Testis (tissue), 3 donors: Measurements from ENCODE around the gene ZNF493. TPM values are rescaled to one million over a fixed set of nuclear protein-coding genes. Genes with fewer than 3 reads are reported as not detected.

Experiments used
- DNase-seq: peaks from one replicate; pipeline ENCODE4 v3.0.0-alpha.2; 2019
- H3K27ac ChIP-seq, 2 donors: fragments of 200-600 bp; sonication (generic); one replicate each; pipeline ENCODE4 v1.5.1; 2019
- H3K27me3 ChIP-seq: fragments of 200-600 bp; sonication (generic); one replicate; pipeline ENCODE4 v1.5.1; 2019
- H3K36me3 ChIP-seq: fragments of 200-600 bp; sonication (generic); one replicate; pipeline ENCODE4 v1.5.1; 2017; ENCODE audit warnings: low read depth; ENCODE audit errors: missing control alignments
- H3K4me1 ChIP-seq: fragments of 200-600 bp; sonication (generic); one replicate; pipeline ENCODE4 v1.5.1; 2019
- H3K4me3 ChIP-seq, 2 donors: fragments of 200-600 bp; sonication (generic); one replicate each; pipeline ENCODE4 v1.5.1; 2017 to 2019
- H3K9me3 ChIP-seq: fragments of 200-600 bp; sonication (generic); one replicate; pipeline ENCODE4 v1.5.1; 2017
- POLR2A ChIP-seq: fragments of 450-650 bp; IDR thresholded peaks from one replicate; pipeline ENCODE4 v1.6.1; 2017; ENCODE audit warnings: antibody characterized with exemption, mild to moderate bottlenecking, moderate library complexity
- WGBS, 2 donors: methylation state at CpG; one replicate each; pipeline ENCODE4 v1.1.5; 2018; 5-methylcytosine and 5-hydroxymethylcytosine counted together
- intact Hi-C: fragments of 100-400 bp; cut with DNase I; formaldehyde crosslinking; loops from one replicate; pipeline ENCODE4 v1.15.1; 2023; ENCODE audit warnings: low total_unique reads
- polyA plus RNA-seq: library from polyadenylated mRNA; stranded (reverse); fragments of 350-450 nt; fragmentation: Illumina TruSeq; extraction: RNeasy Lipid Tissue Mini Kit (QIAGEN cat#74804); gene quantifications from one replicate; pipeline ENCODE4 v1.2.3, GENCODE V29; 2014; ENCODE audit warnings: low read depth, low replicate concordance; ENCODE audit not compliant: insufficient read depth
- total RNA-seq, 2 donors: library from RNA; depleted of rRNA; stranded (reverse); fragments of >200 nt; gene quantifications; one replicate each; pipeline ENCODE4 v1.2.3, GENCODE V29; 2016
- TF ChIP-seq, protein P1 (sequence below), 3 experiments: fragments of 450-650 bp in 2 of 3; fragments of 200-600 bp in 1 of 3; sonication (generic) in 1 of 3; IDR thresholded peaks; one replicate each; pipeline ENCODE4 v1.5.1; 2016 to 2019; ENCODE audit warnings: antibody characterized with exemption in 3 of 3, mild to moderate bottlenecking in 2 of 3, moderate library complexity in 1 of 3

Gene ZNF493
- total and polyA plus RNA-seq, 3 donors from 2014 or later = 6.4 to 44.2 (median 40.3) TPM

DNA sequence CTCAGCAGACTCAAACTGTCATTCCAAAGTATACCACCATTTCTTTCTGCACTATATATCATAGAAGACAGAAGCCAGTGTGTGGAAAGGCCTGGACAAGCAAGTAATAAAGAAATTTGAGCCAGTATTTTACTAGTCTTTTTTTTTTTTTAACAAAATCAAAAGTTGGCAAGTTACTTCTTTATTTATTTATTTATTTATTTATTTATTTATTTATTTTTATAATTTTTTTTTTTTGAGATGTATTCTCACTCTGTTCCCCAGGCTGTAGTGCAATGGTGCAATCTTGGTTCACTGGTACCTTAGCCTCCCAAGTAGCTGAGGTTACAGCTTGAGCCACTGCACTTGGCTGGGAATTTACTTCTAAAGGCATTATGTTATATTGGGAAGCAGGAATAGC is 25.3 kb downstream of the ZNF493 start:
- intact Hi-C loops = no loop called here
- H3K27me3 ChIP-seq = no peaks in the 10 kb centered on the region
- no peaks in the 10 kb centered on the region for H3K4me1 ChIP-seq
- H3K9me3 ChIP-seq = no peaks in the 10 kb centered on the region
- H3K4me3 ChIP-seq = no peak overlapping the region
- H3K27ac ChIP-seq = no peak overlapping the region
- TF ChIP-seq, protein P1, sequence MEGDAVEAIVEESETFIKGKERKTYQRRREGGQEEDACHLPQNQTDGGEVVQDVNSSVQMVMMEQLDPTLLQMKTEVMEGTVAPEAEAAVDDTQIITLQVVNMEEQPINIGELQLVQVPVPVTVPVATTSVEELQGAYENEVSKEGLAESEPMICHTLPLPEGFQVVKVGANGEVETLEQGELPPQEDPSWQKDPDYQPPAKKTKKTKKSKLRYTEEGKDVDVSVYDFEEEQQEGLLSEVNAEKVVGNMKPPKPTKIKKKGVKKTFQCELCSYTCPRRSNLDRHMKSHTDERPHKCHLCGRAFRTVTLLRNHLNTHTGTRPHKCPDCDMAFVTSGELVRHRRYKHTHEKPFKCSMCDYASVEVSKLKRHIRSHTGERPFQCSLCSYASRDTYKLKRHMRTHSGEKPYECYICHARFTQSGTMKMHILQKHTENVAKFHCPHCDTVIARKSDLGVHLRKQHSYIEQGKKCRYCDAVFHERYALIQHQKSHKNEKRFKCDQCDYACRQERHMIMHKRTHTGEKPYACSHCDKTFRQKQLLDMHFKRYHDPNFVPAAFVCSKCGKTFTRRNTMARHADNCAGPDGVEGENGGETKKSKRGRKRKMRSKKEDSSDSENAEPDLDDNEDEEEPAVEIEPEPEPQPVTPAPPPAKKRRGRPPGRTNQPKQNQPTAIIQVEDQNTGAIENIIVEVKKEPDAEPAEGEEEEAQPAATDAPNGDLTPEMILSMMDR (IDR thresholded peaks at IDR 0.05) = no peak
- no peak for TF ChIP-seq POLR2A
- no peak for DNase-seq
- no peaks in the 10 kb centered on the region for H3K36me3 ChIP-seq

DNA sequence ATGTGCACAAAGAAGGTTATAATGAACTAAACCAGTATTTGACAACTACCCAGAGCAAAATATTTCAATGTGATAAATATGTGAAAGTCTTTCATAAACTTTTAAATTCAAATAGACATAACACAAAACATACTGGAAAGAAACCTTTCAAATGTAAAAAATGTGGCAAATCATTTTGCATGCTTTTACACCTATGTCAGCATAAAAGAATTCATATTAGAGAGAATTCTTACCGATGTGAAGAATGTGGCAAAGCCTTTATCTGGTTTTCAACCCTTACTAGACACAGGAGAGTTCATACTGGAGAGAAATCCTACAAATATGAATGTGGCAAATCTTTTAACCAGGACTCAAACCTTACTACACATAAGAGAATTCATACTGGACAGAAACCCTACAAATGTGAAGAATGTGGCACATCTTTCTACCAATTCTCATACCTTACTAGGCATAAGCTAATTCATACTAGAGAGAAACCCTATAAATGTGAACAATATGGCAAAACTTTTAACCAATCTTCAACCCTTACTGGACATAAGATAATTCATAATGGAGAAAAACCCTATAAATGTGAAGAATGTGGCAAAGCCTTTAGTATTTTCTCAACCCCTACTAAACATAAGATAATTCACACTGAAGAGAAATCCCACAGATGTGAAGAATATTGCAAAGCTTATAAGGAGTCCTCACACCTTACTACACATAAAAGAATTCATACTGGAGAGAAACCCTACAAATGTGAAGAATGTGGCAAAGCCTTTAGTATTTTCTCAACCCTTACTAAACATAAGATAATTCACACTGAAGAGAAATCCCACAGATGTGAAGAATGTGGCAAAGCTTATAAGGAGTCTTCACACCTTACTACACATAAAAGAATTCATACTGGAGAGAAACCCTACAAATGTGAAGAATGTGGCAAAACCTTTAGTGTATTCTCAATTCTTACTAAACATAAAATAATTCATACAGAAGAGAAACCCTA is 26.4 kb downstream of the ZNF493 start:
- Histone ChIP-seq H3K4me3 (no peak overlapping the region), H3K9me3 (no peaks in the 10 kb centered on the region), H3K27ac (no peak overlapping the region), H3K27me3 (no peaks in the 10 kb centered on the region), H3K4me1 (no peaks in the 10 kb centered on the region), H3K36me3 (no peaks in the 10 kb centered on the region)
- DNase-seq = no peak
- TF ChIP-seq, protein P1 (IDR thresholded peaks at IDR 0.05) = no peak
- TF ChIP-seq POLR2A = no peak
- intact Hi-C loops = no loop called here
- WGBS, 2 donors = 93 to 95% methylated on average over 1 of the region's 1 CpG

DNA sequence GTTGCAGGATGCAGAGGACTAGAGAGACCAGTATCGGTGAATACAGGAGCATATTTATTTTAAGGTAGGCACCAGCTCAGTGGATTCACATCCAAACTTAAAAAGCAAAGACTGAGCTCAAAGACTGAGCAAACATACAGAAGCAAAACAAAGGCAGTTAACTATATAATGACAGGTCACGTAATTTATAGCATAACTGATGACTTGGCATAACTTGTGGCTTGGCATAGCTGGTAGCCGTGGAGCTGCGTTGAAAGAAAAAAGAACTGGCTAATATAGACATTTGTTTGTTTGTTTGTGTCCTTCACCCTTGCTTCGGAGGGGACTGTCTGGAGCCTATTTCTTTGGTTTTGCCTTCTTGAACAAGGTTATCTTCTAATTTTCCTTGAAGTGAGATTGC is 33.7 kb downstream of the ZNF493 start:
- DNase-seq = no peak
- H3K4me3 ChIP-seq = no peak overlapping the region
- H3K4me1 ChIP-seq = no peaks in the 10 kb centered on the region
- no peak overlapping the region for H3K27ac ChIP-seq
- H3K36me3 ChIP-seq = no peaks in the 10 kb centered on the region
- no peaks in the 10 kb centered on the region for H3K9me3 ChIP-seq
- TF ChIP-seq, protein P1 (IDR thresholded peaks at IDR 0.05) = no peak
- TF ChIP-seq POLR2A = no peak
- intact Hi-C loops = no loop called here
- no peaks in the 10 kb centered on the region for H3K27me3 ChIP-seq
- 48 to 61% methylated on average over 5 of the region's 5 CpGs for WGBS, 2 donors

DNA sequence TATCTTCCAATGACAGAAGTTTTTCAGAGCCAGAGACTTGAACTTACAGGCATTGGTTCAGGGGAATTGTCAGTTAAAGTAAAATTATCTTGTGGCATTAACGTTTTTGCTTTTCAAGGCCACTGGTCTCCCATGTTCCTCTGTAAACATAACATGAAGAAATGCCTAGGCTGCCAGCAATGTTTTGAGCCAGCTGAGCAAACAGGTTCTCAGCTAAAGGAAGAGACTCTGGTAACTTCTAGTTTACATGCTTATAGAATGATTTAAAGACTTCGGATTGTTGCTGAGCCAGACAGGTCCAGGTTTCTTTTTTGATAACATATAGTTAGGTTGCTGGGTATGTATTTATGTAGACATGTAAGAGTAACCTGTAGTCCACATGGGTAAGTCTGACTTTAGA is 35.7 kb downstream of the ZNF493 start:
- TF ChIP-seq, protein P1 (IDR thresholded peaks at IDR 0.05) = no peak
- TF ChIP-seq POLR2A = no peak
- WGBS, 2 donors = 56% methylated on average over 2 of the region's 2 CpGs
- DNase-seq = no peak

More for the DNA sequence above, 35.7 kb downstream of the ZNF493 start:
- Histone ChIP-seq H3K9me3 (no peaks in the 10 kb centered on the region), H3K4me1 (no peaks in the 10 kb centered on the region), H3K27ac (no peak overlapping the region), H3K27me3 (no peaks in the 10 kb centered on the region), H3K36me3 (no peaks in the 10 kb centered on the region), H3K4me3 (no peak overlapping the region)
- intact Hi-C loops = no loop called here
